T-cell (primary cell): Measurements from ENCODE around the gene DIP2C. TPM values are rescaled to one million over a fixed set of nuclear protein-coding genes. Genes with fewer than 3 reads are reported as not detected.

ENCODE experiments used
- ATAC-seq, 4 experiments: fragments of 200-7000 bp in 3 of 4; fragments of 150-1000 bp in 1 of 4; cut with Tn5 transposase; replicated peaks in 1 of 4; 1 replicate in 3 of 4; 2 replicates in 1 of 4; pipeline ENCODE4 v1.10.0; 2021; ENCODE audit warnings: moderate library complexity in 3 of 4, mild to moderate bottlenecking in 2 of 4, moderate number of reproducible peaks in 1 of 4
- CTCF ChIA-PET, 2 donors: fragments of 300-600 bp; sonication (Branson Sonifier 250); formaldehyde crosslinking; loops; one replicate each; lab custom pipeline; 2022; ENCODE audit warnings: antibody characterized with exemption in 2 of 2; lab: Charles Lee
- POLR2A ChIA-PET, 2 donors: fragments of 300-600 bp; sonication (Branson Sonifier 250); formaldehyde crosslinking; loops; one replicate each; lab custom pipeline; 2022; ENCODE audit warnings: antibody characterized with exemption in 2 of 2; lab: Charles Lee
- DNase-seq, 35 experiments: peaks; one replicate each; pipeline versions ENCODE4 v3.0.0 to v3.0.0-alpha.2; 2013 to 2023
- H3K27ac ChIP-seq: one replicate; pipeline ENCODE4 v1.5.1; 2013; ENCODE audit warnings: low read length
- H3K27me3 ChIP-seq, 2 experiments: replicated peaks in 1 of 2; 1 replicate in 1 of 2; 2 replicates in 1 of 2; pipeline versions ENCODE4 v1.6.1 to v1.7.0; 2013; ENCODE audit warnings: low read length in 1 of 2, mixed read lengths in 1 of 2; ENCODE audit not compliant: control insufficient read depth in 2 of 2, insufficient read depth in 2 of 2; ENCODE audit errors: extremely low read depth in 1 of 2
- H3K36me3 ChIP-seq, 2 donors: 1 replicate in 1 of 2; 2 replicates in 1 of 2; pipeline versions ENCODE4 v1.6.1 to v1.7.0; 2013; ENCODE audit warnings: low read length in 1 of 2; ENCODE audit not compliant: control insufficient read depth in 2 of 2, insufficient read depth in 1 of 2; ENCODE audit errors: extremely low read depth in 1 of 2
- H3K4me1 ChIP-seq, 2 experiments: 1 replicate in 1 of 2; 2 replicates in 1 of 2; pipeline versions ENCODE4 v1.6.1 to v1.7.0; 2013; ENCODE audit warnings: low read length in 2 of 2, mixed read lengths in 1 of 2; ENCODE audit not compliant: insufficient read depth in 2 of 2, control insufficient read depth in 1 of 2; ENCODE audit errors: extremely low read depth in 1 of 2
- H3K4me3 ChIP-seq, 2 donors: 1 replicate in 1 of 2; 2 replicates in 1 of 2; pipeline versions ENCODE4 v1.5.1 to v1.7.0; 2013; ENCODE audit warnings: mild to moderate bottlenecking in 2 of 2, low read length in 1 of 2, moderate library complexity in 1 of 2; ENCODE audit not compliant: control insufficient read depth in 1 of 2; ENCODE audit errors: extremely low read depth in 1 of 2
- H3K9me3 ChIP-seq: 2 replicates; pipeline ENCODE4 v1.7.0; 2013
- H3K27ac Mint-ChIP-seq, 2 donors: one replicate each; pipeline ENCODE4 v1.8.0; 2020 to 2021; ENCODE audit warnings: mild to moderate bottlenecking in 2 of 2, mixed read lengths in 2 of 2
- H3K27me3 Mint-ChIP-seq, 2 donors: one replicate each; pipeline ENCODE4 v1.8.0; 2021 to 2022; ENCODE audit warnings: mixed read lengths in 2 of 2
- H3K36me3 Mint-ChIP-seq: one replicate; pipeline ENCODE4 v1.8.0; 2021; ENCODE audit warnings: mixed read lengths
- H3K4me1 Mint-ChIP-seq, 3 donors: one replicate each; pipeline ENCODE4 v1.8.0; 2020 to 2022; ENCODE audit warnings: mixed read lengths in 3 of 3, mild to moderate bottlenecking in 1 of 3
- H3K4me3 Mint-ChIP-seq, 3 donors: one replicate each; pipeline ENCODE4 v1.8.0; 2020 to 2022; ENCODE audit warnings: mild to moderate bottlenecking in 3 of 3, mixed read lengths in 3 of 3, moderate library complexity in 3 of 3
- H3K9me3 Mint-ChIP-seq, 3 donors: one replicate each; pipeline ENCODE4 v1.8.0; 2020 to 2022; ENCODE audit warnings: mixed read lengths in 3 of 3
- WGBS: methylation state at CpG from one replicate; pipeline ENCODE4 v1.1.5; 2013; ENCODE audit warnings: missing lambda C conversion rate; ENCODE audit not compliant: insufficient coverage; 5-methylcytosine and 5-hydroxymethylcytosine counted together
- total RNA-seq, 35 experiments: library from RNA in 6 of 35; stranded (reverse) in 6 of 35; fragments of 120-200 nt in 1 of 35; gene quantifications; one replicate each; pipeline versions ENCODE4 v1.2.1 to v1.2.4 and lab custom pipeline; 2013 to 2026

DIP2C gene
- total RNA-seq, 5 donors from 2014 or later (not counting 1 experiment from before 2014, with no cell fraction given): 2.7 to 7.4 (median 4.5) TPM

- CTCF ChIA-PET: no interaction called here
- ATAC-seq (no peak), DNase-seq (no peak)
- Histone ChIP-seq H3K9me3 (no peaks in the 10 kb centered on the region), H3K36me3 (peaks cover 2% of the 10 kb centered on the region in 2 donors), H3K27me3 (no peaks in the 10 kb centered on the region), H3K27ac (no peak overlapping the region), H3K4me1 (no peaks in the 10 kb centered on the region), H3K4me3 (no peak overlapping the region)
- Mint-ChIP-seq H3K9me3 (no peaks in the 10 kb centered on the region), H3K27me3 (no peaks in the 10 kb centered on the region), H3K4me3 (no peak overlapping the region), H3K4me1 (no peaks in the 10 kb centered on the region), H3K36me3 (peaks cover 18% of the 10 kb centered on the region), H3K27ac (no peak overlapping the region)
- POLR2A ChIA-PET: no interaction called here
- WGBS: 92% methylated on average over 18 of the region's 18 CpGs
Observed at GRCh38 chr10:275680-276079, 413.8 kb downstream of the DIP2C start.

GRCh38 chr10:274866-275265 lies 414.6 kb downstream of the DIP2C start:
- no peak for ATAC-seq
- Histone ChIP-seq H3K27me3 (no peaks in the 10 kb centered on the region), H3K9me3 (no peaks in the 10 kb centered on the region), H3K36me3 (peaks cover 2% of the 10 kb centered on the region in 2 donors), H3K4me1 (no peaks in the 10 kb centered on the region), H3K27ac (no peak overlapping the region), H3K4me3 (no peak overlapping the region)
- CTCF ChIA-PET: no interaction called here
- no CpG with 5 or more reads among the region's 2 CpGs for WGBS
- no peak overlapping the region for H3K27ac Mint-ChIP-seq
- H3K4me1 Mint-ChIP-seq: no peaks in the 10 kb centered on the region
- DNase-seq: no peak
- POLR2A ChIA-PET: no interaction called here
- H3K4me3 Mint-ChIP-seq: no peak overlapping the region
- no peaks in the 10 kb centered on the region for H3K27me3 Mint-ChIP-seq
- H3K9me3 Mint-ChIP-seq: no peaks in the 10 kb centered on the region
- peaks cover 11% of the 10 kb centered on the region for H3K36me3 Mint-ChIP-seq

GRCh38 chr10:273088-273487 lies 416.4 kb downstream of the DIP2C start:
- no peaks in the 10 kb centered on the region for H3K9me3 Mint-ChIP-seq
- no peaks in the 10 kb centered on the region for H3K9me3 ChIP-seq
- no peak for DNase-seq
- H3K4me1 Mint-ChIP-seq: no peaks in the 10 kb centered on the region
- H3K27me3 ChIP-seq: no peaks in the 10 kb centered on the region
- CTCF ChIA-PET: no interaction called here
- H3K27ac ChIP-seq: no peak overlapping the region
- peaks cover 2% of the 10 kb centered on the region in 2 donors for H3K36me3 ChIP-seq
- 93% methylated on average over 12 of the region's 16 CpGs for WGBS
- H3K4me1 ChIP-seq: no peaks in the 10 kb centered on the region
- H3K4me3 Mint-ChIP-seq: no peak overlapping the region
- H3K4me3 ChIP-seq: no peak overlapping the region
- no peak overlapping the region for H3K27ac Mint-ChIP-seq
- POLR2A ChIA-PET: interaction anchor here in 1 of 2 donors (0.7 kb wide), 1 partner anchor 15 kb away, joined by 8 read pairs; no protein-coding TSS in a partner anchor
- H3K27me3 Mint-ChIP-seq: no peaks in the 10 kb centered on the region
- ATAC-seq: no peak
- H3K36me3 Mint-ChIP-seq: peaks cover 11% of the 10 kb centered on the region

GRCh38 chr10:271722-272121 lies 417.7 kb downstream of the DIP2C start:
- no peak for ATAC-seq
- Mint-ChIP-seq H3K4me1 (no peaks in the 10 kb centered on the region), H3K27me3 (no peaks in the 10 kb centered on the region), H3K4me3 (no peak overlapping the region), H3K36me3 (peaks cover 2% of the 10 kb centered on the region), H3K27ac (no peak overlapping the region), H3K9me3 (no peaks in the 10 kb centered on the region)
- Histone ChIP-seq H3K27me3 (no peaks in the 10 kb centered on the region), H3K27ac (no peak overlapping the region), H3K9me3 (no peaks in the 10 kb centered on the region), H3K36me3 (peaks cover 0 to 2% of the 10 kb centered on the region in 2 donors), H3K4me3 (no peak overlapping the region), H3K4me1 (no peaks in the 10 kb centered on the region)
- POLR2A ChIA-PET: no interaction called here
- CTCF ChIA-PET: no interaction called here
- DNase-seq: no peak
- no CpG with 5 or more reads among the region's 6 CpGs for WGBS

- no peaks in the 10 kb centered on the region for H3K36me3 Mint-ChIP-seq
- H3K4me3 Mint-ChIP-seq: no peak overlapping the region
- no peak overlapping the region for H3K27ac ChIP-seq
- no peak overlapping the region for H3K4me3 ChIP-seq
- no peaks in the 10 kb centered on the region for H3K4me1 Mint-ChIP-seq
- no peaks in the 10 kb centered on the region for H3K9me3 Mint-ChIP-seq
- 100% methylated on average over 2 of the region's 3 CpGs for WGBS
- no peaks in the 10 kb centered on the region for H3K27me3 ChIP-seq
- ATAC-seq (no peak), DNase-seq (no peak)
- CTCF ChIA-PET: no interaction called here
- peaks cover 0 to 2% of the 10 kb centered on the region in 2 donors for H3K36me3 ChIP-seq
- H3K9me3 ChIP-seq: no peaks in the 10 kb centered on the region
- H3K4me1 ChIP-seq: no peaks in the 10 kb centered on the region
- H3K27me3 Mint-ChIP-seq: no peaks in the 10 kb centered on the region
- POLR2A ChIA-PET: no interaction called here
- H3K27ac Mint-ChIP-seq: no peak overlapping the region
Observed at GRCh38 chr10:271201-271600, 418.3 kb downstream of the DIP2C start.

GRCh38 chr10:269440-270074 lies 419.9 kb downstream of the DIP2C start:
- H3K9me3 Mint-ChIP-seq: no peaks in the 10 kb centered on the region
- Histone ChIP-seq H3K27ac (no peak overlapping the region), H3K4me3 (no peak overlapping the region), H3K4me1 (no peaks in the 10 kb centered on the region), H3K27me3 (no peaks in the 10 kb centered on the region), H3K36me3 (peaks cover 0 to 2% of the 10 kb centered on the region in 2 donors), H3K9me3 (no peaks in the 10 kb centered on the region)
- H3K4me3 Mint-ChIP-seq: no peak overlapping the region
- H3K36me3 Mint-ChIP-seq: no peaks in the 10 kb centered on the region
- ChIA-PET POLR2A (no interaction called here), CTCF (no interaction called here)
- no peaks in the 10 kb centered on the region for H3K27me3 Mint-ChIP-seq
- DNase-seq (no peak), ATAC-seq (no peak)
- H3K4me1 Mint-ChIP-seq: peaks cover 0 to 7% (median 3%) of the 10 kb centered on the region in 3 donors
- no peak overlapping the region for H3K27ac Mint-ChIP-seq
- WGBS: 83% methylated on average over 7 of the region's 10 CpGs
